ENCODE results near the gene TMCC3. TPM values are rescaled to one million over a fixed set of nuclear protein-coding genes. Genes with fewer than 3 reads are reported as not detected.
A peak's percentile ranks its signal among the peaks of the same experiment; 100 is the strongest.
"Not testable (repeated sequence)": the region's sequence is repeated elsewhere in the genome, so short reads cannot be mapped to it uniquely, and the experiment has no call there.

The TMCC3 gene
- total RNA-seq, 1 experiment from 2014 or later, result 2.1 TPM

- no peaks in the 10 kb centered on the region for H3K9me3 ChIP-seq
- no peak overlapping the region for H3K27ac Mint-ChIP-seq (ENCODE audit: unreplicated experiment)
- peak overlapping the region; percentile 28 for H3K4me3 Mint-ChIP-seq (ENCODE audit: unreplicated experiment)
- ChIA-PET POLR2A (no interaction called here), CTCF (interaction anchor here (0.7 kb wide), 1 partner anchor 999 kb away, joined by 5 read pairs; no protein-coding TSS in a partner anchor)
- H3K36me3 Mint-ChIP-seq (ENCODE audit: insufficient read depth, unreplicated experiment), result no peaks in the 10 kb centered on the region
- no peaks in the 10 kb centered on the region for H3K9me3 Mint-ChIP-seq (ENCODE audit: unreplicated experiment)
- intact Hi-C loops (cut with micrococcal nuclease; ENCODE audit: unreplicated experiment), result loop anchor here (5.0 kb wide), 1 partner anchor 33 kb away; no protein-coding TSS in a partner anchor
- no peaks in the 10 kb centered on the region for H3K36me3 ChIP-seq (ENCODE audit: control insufficient read depth, insufficient read depth, low read length)
- no peak for TF ChIP-seq CTCF (IDR thresholded peaks at IDR 0.05; ENCODE audit: insufficient read depth in 1 of 2, low read depth in 1 of 2, low read length in 1 of 2, severe bottlenecking in 1 of 2, unreplicated experiment in 1 of 2)
- no peak overlapping the region for H3K4me3 ChIP-seq (ENCODE audit: low read depth, low read length)
- H3K27me3 ChIP-seq (replicated peaks; ENCODE audit: control insufficient read depth, insufficient read depth, low read length), result no peaks in the 10 kb centered on the region
- H3K4me1 ChIP-seq, result peaks cover 43% of the 10 kb centered on the region
- H3K4me1 Mint-ChIP-seq (ENCODE audit: low read depth, unreplicated experiment), result peaks cover 8% of the 10 kb centered on the region
- peak; percentile 79 to 88 for DNase-seq
- BruUV-seq (replicated peaks), result no TSS peak
- no peaks in the 10 kb centered on the region for H3K27me3 Mint-ChIP-seq (ENCODE audit: insufficient read depth, unreplicated experiment)
These were observed 36.1 kb downstream of the TMCC3 start for GRCh38 chr12:94614288-94614721.

- Mint-ChIP-seq H3K9me3 (ENCODE audit: unreplicated experiment) (peaks cover 32% of the 10 kb centered on the region), H3K4me3 (ENCODE audit: unreplicated experiment) (no peak overlapping the region), H3K27me3 (ENCODE audit: insufficient read depth, unreplicated experiment) (no peaks in the 10 kb centered on the region), H3K27ac (ENCODE audit: unreplicated experiment) (no peak overlapping the region), H3K4me1 (ENCODE audit: low read depth, unreplicated experiment) (peaks cover 8% of the 10 kb centered on the region), H3K36me3 (ENCODE audit: insufficient read depth, unreplicated experiment) (peaks cover 2% of the 10 kb centered on the region)
- H3K36me3 ChIP-seq (ENCODE audit: control insufficient read depth, insufficient read depth, low read length), result no peaks in the 10 kb centered on the region
- intact Hi-C loops (cut with micrococcal nuclease; ENCODE audit: unreplicated experiment), result loop anchor here (5.0 kb wide), 1 partner anchor 37 kb away; no protein-coding TSS in a partner anchor
- CTCF ChIA-PET, result no interaction called here
- POLR2A ChIA-PET, result interaction anchor here (0.5 kb wide), 1 partner anchor 741 kb away, joined by 6 read pairs; no protein-coding TSS in a partner anchor
- no peak for TF ChIP-seq CTCF (IDR thresholded peaks at IDR 0.05; ENCODE audit: insufficient read depth in 1 of 2, low read depth in 1 of 2, low read length in 1 of 2, severe bottlenecking in 1 of 2, unreplicated experiment in 1 of 2)
- peaks cover 6% of the 10 kb centered on the region; the same call in 1 of the 2 replicates for H3K9me3 ChIP-seq
- H3K27me3 ChIP-seq (replicated peaks; ENCODE audit: control insufficient read depth, insufficient read depth, low read length), result no peaks in the 10 kb centered on the region
- no TSS peak for BruUV-seq (replicated peaks)
- peaks cover 17% of the 10 kb centered on the region for H3K4me1 ChIP-seq
- no peak overlapping the region for H3K4me3 ChIP-seq (ENCODE audit: low read depth, low read length)
- DNase-seq, result no peak
These were observed 40.4 kb downstream of the TMCC3 start for GRCh38 chr12:94609917-94610443.

- H3K36me3 ChIP-seq (ENCODE audit: control insufficient read depth, insufficient read depth, low read length); CTCF ChIA-PET; DNase-seq; H3K4me3 Mint-ChIP-seq (ENCODE audit: unreplicated experiment); H3K27ac Mint-ChIP-seq (ENCODE audit: unreplicated experiment); H3K27me3 Mint-ChIP-seq (ENCODE audit: insufficient read depth, unreplicated experiment); H3K4me1 Mint-ChIP-seq (ENCODE audit: low read depth, unreplicated experiment); H3K9me3 ChIP-seq; intact Hi-C loops (cut with micrococcal nuclease; ENCODE audit: unreplicated experiment); POLR2A ChIA-PET; H3K27me3 ChIP-seq (replicated peaks; ENCODE audit: control insufficient read depth, insufficient read depth, low read length); H3K4me3 ChIP-seq (ENCODE audit: low read depth, low read length); H3K4me1 ChIP-seq; BruUV-seq (replicated peaks); H3K36me3 Mint-ChIP-seq (ENCODE audit: insufficient read depth, unreplicated experiment): not testable (repeated sequence)
- peaks cover 37% of the 10 kb centered on the region for H3K9me3 Mint-ChIP-seq (ENCODE audit: unreplicated experiment)
These were observed 43.5 kb downstream of the TMCC3 start for GRCh38 chr12:94606810-94607209.

All from Caco-2 (cell line).